ENCODE data around the gene DNAJB11.

The DNAJB11 gene

GRCh38 chr3:186593862-186594261 is 23.3 kb downstream of the DNAJB11 start:
- Histone ChIP-seq H3K4me3 (ENCODE audit: low read depth in 1 of 2, low read length in 2 of 2) (no peak overlapping the region), H3K79me2 (ENCODE audit: insufficient read depth, low read length) (no peaks in the 10 kb centered on the region), H3K27me3 (ENCODE audit: insufficient read depth, low read length, poor library complexity) (peaks cover 4% of the 10 kb centered on the region), H2AFZ (ENCODE audit: low read depth, low read length) (no peak overlapping the region), H3K27ac (ENCODE audit: low read length) (no peak overlapping the region), H3K36me3 (ENCODE audit: insufficient read depth, low read length) (no peaks in the 10 kb centered on the region), H4K20me1 (ENCODE audit: insufficient read depth, low read length) (no peaks in the 10 kb centered on the region), H3K4me1 (ENCODE audit: insufficient read depth, low read length) (no peaks in the 10 kb centered on the region), H3K9me3 (ENCODE audit: insufficient read depth, low read length, severe bottlenecking) (no peaks in the 10 kb centered on the region), H3K9ac (ENCODE audit: low read depth, low read length) (no peak overlapping the region), H3K4me2 (ENCODE audit: insufficient read depth, low read length) (no peak overlapping the region)
- no peak for ATAC-seq (ENCODE audit: insufficient read depth, low read depth)
- no peak for TF ChIP-seq EZH2 (IDR thresholded peaks at IDR 0.05; ENCODE audit: borderline replicate concordance, low read depth, low read length, severe bottlenecking)
- TF ChIP-seq, protein P1, sequence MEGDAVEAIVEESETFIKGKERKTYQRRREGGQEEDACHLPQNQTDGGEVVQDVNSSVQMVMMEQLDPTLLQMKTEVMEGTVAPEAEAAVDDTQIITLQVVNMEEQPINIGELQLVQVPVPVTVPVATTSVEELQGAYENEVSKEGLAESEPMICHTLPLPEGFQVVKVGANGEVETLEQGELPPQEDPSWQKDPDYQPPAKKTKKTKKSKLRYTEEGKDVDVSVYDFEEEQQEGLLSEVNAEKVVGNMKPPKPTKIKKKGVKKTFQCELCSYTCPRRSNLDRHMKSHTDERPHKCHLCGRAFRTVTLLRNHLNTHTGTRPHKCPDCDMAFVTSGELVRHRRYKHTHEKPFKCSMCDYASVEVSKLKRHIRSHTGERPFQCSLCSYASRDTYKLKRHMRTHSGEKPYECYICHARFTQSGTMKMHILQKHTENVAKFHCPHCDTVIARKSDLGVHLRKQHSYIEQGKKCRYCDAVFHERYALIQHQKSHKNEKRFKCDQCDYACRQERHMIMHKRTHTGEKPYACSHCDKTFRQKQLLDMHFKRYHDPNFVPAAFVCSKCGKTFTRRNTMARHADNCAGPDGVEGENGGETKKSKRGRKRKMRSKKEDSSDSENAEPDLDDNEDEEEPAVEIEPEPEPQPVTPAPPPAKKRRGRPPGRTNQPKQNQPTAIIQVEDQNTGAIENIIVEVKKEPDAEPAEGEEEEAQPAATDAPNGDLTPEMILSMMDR (IDR thresholded peaks at IDR 0.05; ENCODE audit: borderline replicate concordance, extremely low read depth, low read length, poor library complexity, severe bottlenecking): no peak
- DNase-seq: no peak

- Histone ChIP-seq H3K4me2 (ENCODE audit: insufficient read depth, low read length) (no peak overlapping the region), H3K9ac (ENCODE audit: low read depth, low read length) (no peak overlapping the region), H2AFZ (ENCODE audit: low read depth, low read length) (no peak overlapping the region), H3K4me1 (ENCODE audit: insufficient read depth, low read length) (no peaks in the 10 kb centered on the region), H3K79me2 (ENCODE audit: insufficient read depth, low read length) (no peaks in the 10 kb centered on the region), H4K20me1 (ENCODE audit: insufficient read depth, low read length) (no peaks in the 10 kb centered on the region), H3K9me3 (ENCODE audit: insufficient read depth, low read length, severe bottlenecking) (no peaks in the 10 kb centered on the region), H3K27ac (ENCODE audit: low read length) (no peak overlapping the region), H3K36me3 (ENCODE audit: insufficient read depth, low read length) (no peaks in the 10 kb centered on the region), H3K4me3 (ENCODE audit: low read depth in 1 of 2, low read length in 2 of 2) (no peak overlapping the region), H3K27me3 (ENCODE audit: insufficient read depth, low read length, poor library complexity) (peaks cover 4% of the 10 kb centered on the region)
- TF ChIP-seq, protein P1 (IDR thresholded peaks at IDR 0.05; ENCODE audit: borderline replicate concordance, extremely low read depth, low read length, poor library complexity, severe bottlenecking): no peak
- no peak for TF ChIP-seq EZH2 (IDR thresholded peaks at IDR 0.05; ENCODE audit: borderline replicate concordance, low read depth, low read length, severe bottlenecking)
- ATAC-seq (ENCODE audit: insufficient read depth, low read depth) (no peak), DNase-seq (no peak)
Observed at GRCh38 chr3:186594591-186595113, 24.1 kb downstream of the DNAJB11 start.

DNA sequence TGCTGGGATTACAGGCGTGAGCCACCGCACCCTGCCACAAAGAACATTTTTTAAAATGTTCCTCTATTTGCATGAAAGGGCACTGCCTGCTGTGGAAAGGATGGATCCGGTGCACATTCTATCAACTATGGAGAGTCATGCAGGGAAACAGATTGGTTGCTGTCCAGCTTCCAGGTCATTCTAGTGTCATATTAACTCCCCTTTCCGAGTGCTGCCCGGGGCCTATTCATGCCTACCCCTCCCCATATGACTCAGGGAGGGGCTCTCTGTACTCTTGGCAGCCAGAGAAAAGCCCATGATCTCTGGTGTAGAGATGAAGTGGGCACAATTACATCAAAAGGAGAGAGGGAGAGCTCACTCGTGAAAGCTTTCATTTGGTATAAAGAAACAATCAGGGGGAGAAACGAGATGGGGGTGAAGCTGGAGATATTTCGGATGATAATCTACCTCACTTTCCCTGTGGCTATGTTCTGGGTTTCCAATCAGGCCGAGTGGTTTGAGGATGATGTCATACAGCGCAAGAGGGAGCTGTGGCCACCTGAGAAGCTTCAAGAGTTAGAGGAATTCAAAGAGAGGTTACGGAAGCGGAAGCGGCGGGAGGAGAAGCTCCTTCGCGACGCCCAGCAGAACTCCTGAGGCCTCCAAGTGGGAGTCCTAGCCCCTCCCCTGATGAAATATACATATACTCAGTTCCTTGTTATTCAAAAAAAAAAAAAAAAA is 26.2 kb downstream of the DNAJB11 start:
- no peak overlapping the region for H3K27ac ChIP-seq (ENCODE audit: low read length)
- no peaks in the 10 kb centered on the region for H3K9me3 ChIP-seq (ENCODE audit: insufficient read depth, low read length, severe bottlenecking)
- H2AFZ ChIP-seq (ENCODE audit: low read depth, low read length): no peak overlapping the region
- DNase-seq (no peak), ATAC-seq (ENCODE audit: insufficient read depth, low read depth) (no peak)
- no peaks in the 10 kb centered on the region for H4K20me1 ChIP-seq (ENCODE audit: insufficient read depth, low read length)
- no peaks in the 10 kb centered on the region for H3K79me2 ChIP-seq (ENCODE audit: insufficient read depth, low read length)
- H3K4me3 ChIP-seq (ENCODE audit: low read depth in 1 of 2, low read length in 2 of 2): no peak overlapping the region
- TF ChIP-seq, protein P1 (IDR thresholded peaks at IDR 0.05; ENCODE audit: borderline replicate concordance, extremely low read depth, low read length, poor library complexity, severe bottlenecking): no peak
- TF ChIP-seq EZH2 (IDR thresholded peaks at IDR 0.05; ENCODE audit: borderline replicate concordance, low read depth, low read length, severe bottlenecking): no peak
- H3K27me3 ChIP-seq (ENCODE audit: insufficient read depth, low read length, poor library complexity): peaks cover 4% of the 10 kb centered on the region
- H3K4me2 ChIP-seq (ENCODE audit: insufficient read depth, low read length): no peak overlapping the region
- H3K4me1 ChIP-seq (ENCODE audit: insufficient read depth, low read length): no peaks in the 10 kb centered on the region
- no peaks in the 10 kb centered on the region for H3K36me3 ChIP-seq (ENCODE audit: insufficient read depth, low read length)
- H3K9ac ChIP-seq (ENCODE audit: low read depth, low read length): no peak overlapping the region
